HepG2 (cell line): Measurements from ENCODE around the gene HSPA1L.

Experiments used
- EZH2 ChIP-seq: conservative IDR thresholded peaks from 2 replicates; pipeline ENCODE4 v1.6.1; 2012; ENCODE audit warnings: mild to moderate bottlenecking, low read depth, low read length, moderate library complexity
- FIP1L1 ChIP-seq: fragments of 200-400 bp; formaldehyde crosslinking; IDR thresholded peaks from 2 replicates; pipeline ENCODE4 v1.6.1; 2018; ENCODE audit warnings: low read depth, mild to moderate bottlenecking, low read length, moderate library complexity, borderline replicate concordance; ENCODE audit not compliant: insufficient read depth
- MAZ ChIP-seq, 2 experiments: sonication (generic) in 1 of 2; formaldehyde crosslinking in 1 of 2; IDR thresholded peaks; 2 replicates each; pipeline versions ENCODE4 v1.5.0 to v1.6.1; 2012 to 2020; ENCODE audit warnings: low read depth in 2 of 2, mild to moderate bottlenecking in 2 of 2, borderline replicate concordance in 1 of 2, improper control_type of control experiment in 1 of 2, low read length in 1 of 2, missing genetic modification reagents in 1 of 2, moderate library complexity in 1 of 2
- MXI1 ChIP-seq: IDR thresholded peaks from 3 replicates; pipeline ENCODE4 v1.6.1; 2012; ENCODE audit warnings: low read depth, low read length, inconsistent platforms, borderline replicate concordance
- POLR2A ChIP-seq, 2 experiments: IDR thresholded peaks; 2 replicates each; pipeline ENCODE4 v1.6.1; 2011; ENCODE audit warnings: low read depth in 2 of 2, low read length in 2 of 2, mild to moderate bottlenecking in 1 of 2, moderate library complexity in 1 of 2; ENCODE audit not compliant: insufficient read depth in 1 of 2
- SALL2 ChIP-seq: sonication (generic); formaldehyde crosslinking; IDR thresholded peaks from 2 replicates; pipeline ENCODE4 v1.8.1; 2023; ENCODE audit warnings: mild to moderate bottlenecking, missing genetic modification reagents, inconsistent platforms
- YY1 ChIP-seq: IDR thresholded peaks from 2 replicates; pipeline ENCODE4 v1.6.1; 2011; ENCODE audit warnings: low read length, low read depth, moderate library complexity, mild to moderate bottlenecking; ENCODE audit not compliant: insufficient read depth, insufficient replicate concordance
- ZFY ChIP-seq: sonication (generic); formaldehyde crosslinking; IDR thresholded peaks from 2 replicates; pipeline ENCODE4 v1.4.0; 2020; ENCODE audit warnings: missing genetic modification reagents
- ZNF274 ChIP-seq: sonication (generic); formaldehyde crosslinking; IDR thresholded peaks from 2 replicates; pipeline ENCODE4 v1.5.1; 2020; ENCODE audit warnings: mild to moderate bottlenecking, missing genetic modification reagents
- ZNF678 ChIP-seq: sonication (generic); formaldehyde crosslinking; IDR thresholded peaks from 2 replicates; pipeline ENCODE4 v1.4.0; 2020; ENCODE audit warnings: mild to moderate bottlenecking, missing genetic modification reagents
- TF ChIP-seq, protein P1 (sequence below): sonication (generic); formaldehyde crosslinking; IDR thresholded peaks from 2 replicates; pipeline ENCODE4 v1.8.0; 2022; ENCODE audit warnings: missing genetic modification reagents, mild to moderate bottlenecking, moderate library complexity, borderline replicate concordance
- TF ChIP-seq, protein P2 (sequence below), 2 experiments: sonication (generic) in 1 of 2; formaldehyde crosslinking in 1 of 2; IDR thresholded peaks; 2 replicates each; pipeline versions ENCODE4 v1.4.0 to v1.6.1; 2018 to 2020; ENCODE audit warnings: missing genetic modification reagents in 2 of 2, borderline replicate concordance in 1 of 2, low read depth in 1 of 2, mild to moderate bottlenecking in 1 of 2, missing biosample characterization in 1 of 2

DNA sequence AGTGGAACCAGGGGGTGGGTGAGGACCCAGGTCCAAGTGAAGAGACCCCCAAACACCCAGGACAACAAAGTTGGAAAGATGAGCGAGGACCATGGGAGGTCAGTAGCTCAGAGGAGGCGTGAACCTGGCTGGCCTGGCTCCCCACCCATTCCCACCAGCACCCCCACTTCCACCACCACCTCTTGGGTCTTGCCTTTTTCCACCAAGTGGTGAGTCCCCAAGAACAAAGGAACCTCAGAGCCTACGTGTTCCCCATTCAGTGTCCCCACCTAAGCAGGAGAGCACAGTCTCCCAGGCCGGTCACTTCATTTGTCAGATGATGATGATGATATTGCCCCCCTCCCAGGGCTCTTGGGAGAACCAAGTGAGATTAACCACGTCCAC lies 37.4 kb downstream of the HSPA1L start:
- TF ChIP-seq, protein P1, sequence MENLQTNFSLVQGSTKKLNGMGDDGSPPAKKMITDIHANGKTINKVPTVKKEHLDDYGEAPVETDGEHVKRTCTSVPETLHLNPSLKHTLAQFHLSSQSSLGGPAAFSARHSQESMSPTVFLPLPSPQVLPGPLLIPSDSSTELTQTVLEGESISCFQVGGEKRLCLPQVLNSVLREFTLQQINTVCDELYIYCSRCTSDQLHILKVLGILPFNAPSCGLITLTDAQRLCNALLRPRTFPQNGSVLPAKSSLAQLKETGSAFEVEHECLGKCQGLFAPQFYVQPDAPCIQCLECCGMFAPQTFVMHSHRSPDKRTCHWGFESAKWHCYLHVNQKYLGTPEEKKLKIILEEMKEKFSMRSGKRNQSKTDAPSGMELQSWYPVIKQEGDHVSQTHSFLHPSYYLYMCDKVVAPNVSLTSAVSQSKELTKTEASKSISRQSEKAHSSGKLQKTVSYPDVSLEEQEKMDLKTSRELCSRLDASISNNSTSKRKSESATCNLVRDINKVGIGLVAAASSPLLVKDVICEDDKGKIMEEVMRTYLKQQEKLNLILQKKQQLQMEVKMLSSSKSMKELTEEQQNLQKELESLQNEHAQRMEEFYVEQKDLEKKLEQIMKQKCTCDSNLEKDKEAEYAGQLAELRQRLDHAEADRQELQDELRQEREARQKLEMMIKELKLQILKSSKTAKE (CRISPR knock-in tag) = no peak
- TF ChIP-seq ZFY (CRISPR knock-in tag) (no peak), ZNF274 (no peak), MAZ (IDR thresholded peaks at IDR 0.05; ENCODE audit: borderline replicate concordance, low read depth, low read length) (no peak), MAZ (CRISPR knock-in tag; IDR thresholded peaks at IDR 0.05; ENCODE audit: low read depth) (no peak), EZH2 (no peak), YY1 (no peak), ZNF678 (CRISPR knock-in tag) (no peak), FIP1L1 (no peak), MXI1 (no peak), POLR2A (IDR thresholded peaks at IDR 0.05; ENCODE audit: insufficient read depth in 1 of 2, low read depth in 2 of 2, low read length in 2 of 2) (no peak), SALL2 (CRISPR knock-in tag) (no peak)
- TF ChIP-seq, protein P2, sequence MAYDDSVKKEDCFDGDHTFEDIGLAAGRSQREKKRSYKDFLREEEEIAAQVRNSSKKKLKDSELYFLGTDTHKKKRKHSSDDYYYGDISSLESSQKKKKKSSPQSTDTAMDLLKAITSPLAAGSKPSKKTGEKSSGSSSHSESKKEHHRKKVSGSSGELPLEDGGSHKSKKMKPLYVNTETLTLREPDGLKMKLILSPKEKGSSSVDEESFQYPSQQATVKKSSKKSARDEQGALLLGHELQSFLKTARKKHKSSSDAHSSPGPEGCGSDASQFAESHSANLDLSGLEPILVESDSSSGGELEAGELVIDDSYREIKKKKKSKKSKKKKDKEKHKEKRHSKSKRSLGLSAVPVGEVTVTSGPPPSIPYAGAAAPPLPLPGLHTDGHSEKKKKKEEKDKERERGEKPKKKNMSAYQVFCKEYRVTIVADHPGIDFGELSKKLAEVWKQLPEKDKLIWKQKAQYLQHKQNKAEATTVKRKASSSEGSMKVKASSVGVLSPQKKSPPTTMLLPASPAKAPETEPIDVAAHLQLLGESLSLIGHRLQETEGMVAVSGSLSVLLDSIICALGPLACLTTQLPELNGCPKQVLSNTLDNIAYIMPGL (CRISPR knock-in tag; IDR thresholded peaks at IDR 0.05; ENCODE audit: borderline replicate concordance in 1 of 2, low read depth in 1 of 2) = no peak
